Upper lobe of left lung (tissue), 4 donors: ENCODE data around the gene DDX6.

ENCODE experiments used
- CTCF ChIP-seq, 6 experiments: fragments of 450-650 bp in 4 of 6; fragments of 200-600 bp in 2 of 6; sonication (generic) in 2 of 6; IDR thresholded peaks; one replicate each; pipeline ENCODE4 v1.5.1; 2016 to 2019; ENCODE audit warnings: antibody characterized with exemption in 6 of 6
- POLR2A ChIP-seq, 4 donors: fragments of 450-650 bp; IDR thresholded peaks; one replicate each; pipeline ENCODE4 v1.5.1; 2016 to 2017; ENCODE audit warnings: antibody characterized with exemption in 4 of 4, mild to moderate bottlenecking in 2 of 4
- POLR2AphosphoS5 ChIP-seq, 2 donors: sonication (generic); formaldehyde crosslinking; IDR thresholded peaks; one replicate each; pipeline ENCODE4 v1.5.1; 2017; ENCODE audit warnings: antibody characterized with exemption in 2 of 2

- no peak for TF ChIP-seq CTCF (IDR thresholded peaks at IDR 0.05)
- TF ChIP-seq POLR2A (IDR thresholded peaks at IDR 0.05) = no peak
- TF ChIP-seq POLR2AphosphoS5 (IDR thresholded peaks at IDR 0.05) = peak in 1 of 2 donors; percentile 19
Measured at GRCh38 chr11:118749429-118749828, 41.5 kb downstream of the DDX6 start.
